HG03558 (cell line): ENCODE results near the gene AGT.
"Not testable (repeated sequence)": the region's sequence is repeated elsewhere in the genome, so short reads cannot be mapped to it uniquely, and the experiment has no call there.

Source experiments
- ATAC-seq: cut with Tn5 transposase; IDR thresholded peaks from one replicate; pipeline ENCODE4 v1.9.1; 2021; ENCODE audit warnings: moderate number of reproducible peaks; ENCODE audit not compliant: unreplicated experiment; ENCODE audit errors: extremely low read depth

The AGT gene

DNA sequence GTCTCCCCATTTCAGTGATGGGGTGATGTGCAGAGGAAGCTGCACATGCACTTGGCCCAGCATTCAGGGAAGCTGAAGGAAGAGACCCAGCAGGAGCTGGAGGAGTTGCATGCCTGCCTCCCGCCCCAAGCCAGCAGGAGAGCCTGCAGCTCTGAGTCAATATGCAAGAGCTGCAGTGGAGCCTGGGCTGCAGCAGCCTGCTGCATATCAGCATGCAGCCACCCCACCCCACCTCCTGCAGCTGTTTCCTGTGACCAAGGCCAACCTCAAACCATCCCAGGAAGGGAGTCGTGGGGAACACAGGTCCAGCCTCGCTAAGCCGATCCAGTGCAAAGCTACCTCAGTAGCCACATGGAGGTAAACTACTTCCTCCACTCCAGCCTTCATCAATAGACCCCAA is 18.9 kb downstream of the AGT start:
- no peak for ATAC-seq

DNA sequence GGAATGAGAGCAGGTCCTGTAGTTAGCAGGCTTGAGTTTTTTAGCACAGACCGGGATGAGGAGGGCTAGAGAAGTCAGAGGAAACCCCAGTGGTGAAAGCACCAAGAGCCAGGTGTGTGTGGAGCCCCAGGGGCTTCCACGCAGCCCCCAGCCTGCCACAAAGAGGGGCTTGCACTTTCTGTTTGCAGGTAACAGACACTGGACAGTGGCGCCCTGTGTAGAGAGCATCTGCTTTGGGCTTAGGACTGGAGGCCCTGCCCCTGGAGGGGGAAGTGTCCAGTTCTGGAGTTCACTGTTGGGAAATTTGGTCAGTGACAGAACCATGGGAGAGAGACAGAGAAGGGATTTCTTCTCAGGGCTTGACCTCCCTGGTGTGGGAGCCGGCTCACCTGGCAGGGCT is 19.5 kb downstream of the AGT start:
- ATAC-seq, result no peak

DNA sequence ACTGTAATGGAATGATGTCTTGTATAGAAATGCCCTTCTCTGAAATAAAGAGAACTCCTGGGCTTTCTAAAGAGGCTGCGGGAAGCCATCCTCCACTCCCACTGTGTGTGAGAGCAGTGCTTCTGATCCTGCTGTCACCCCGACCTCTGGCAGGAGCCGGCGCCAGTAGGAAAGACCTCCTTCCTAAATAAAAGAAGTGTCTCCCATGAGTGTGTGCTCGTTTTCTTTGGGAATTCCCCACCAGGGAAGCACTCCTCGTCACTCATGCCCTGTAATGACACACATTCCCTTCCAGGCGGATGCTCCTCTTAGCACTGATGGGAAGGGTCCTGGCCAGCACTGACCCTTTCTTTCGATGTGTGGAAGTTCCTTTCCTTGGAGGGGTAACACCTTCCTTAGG is 20.1 kb downstream of the AGT start:
- ATAC-seq, result no peak

DNA sequence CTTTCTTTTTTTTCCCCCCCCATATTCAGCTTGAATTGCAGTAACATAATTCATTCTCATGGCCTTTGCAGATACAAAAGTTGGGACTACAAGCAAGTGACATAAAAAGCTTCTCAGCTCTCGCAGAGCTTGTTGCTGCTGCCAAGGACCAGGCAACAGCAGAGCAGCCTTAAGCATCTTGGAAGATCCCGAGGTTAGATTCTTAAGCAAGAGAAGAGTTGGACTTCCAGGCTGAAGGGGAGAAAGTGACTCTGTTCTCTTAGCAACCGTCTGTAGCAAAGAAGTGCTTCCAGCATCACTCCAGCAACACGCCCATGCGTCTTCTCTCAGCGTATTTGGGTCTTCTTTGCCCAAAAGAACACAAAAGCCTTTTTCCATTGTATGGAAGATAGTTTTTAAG is 20.7 kb downstream of the AGT start:
- ATAC-seq, result no peak

DNA sequence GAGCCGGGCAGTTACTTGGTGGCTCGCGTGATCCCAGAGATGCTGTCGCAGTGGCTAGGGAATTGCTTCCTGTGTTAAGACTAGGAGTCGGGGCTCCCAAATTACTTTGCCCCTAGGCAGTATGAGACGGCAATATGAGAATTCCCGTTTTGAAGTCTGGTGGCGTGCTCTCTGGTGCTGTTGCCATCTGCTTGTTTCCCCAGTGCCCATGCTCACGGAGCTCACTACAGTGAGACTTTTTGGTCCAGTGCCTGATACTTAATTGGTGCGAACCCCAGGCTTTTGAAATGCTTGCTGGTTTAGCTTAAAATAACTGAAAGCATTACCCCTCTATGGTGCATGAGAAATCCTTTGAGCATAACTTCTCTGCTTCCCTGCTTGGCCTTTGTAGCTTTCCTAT is 22.3 kb downstream of the AGT start:
- no peak for ATAC-seq

DNA sequence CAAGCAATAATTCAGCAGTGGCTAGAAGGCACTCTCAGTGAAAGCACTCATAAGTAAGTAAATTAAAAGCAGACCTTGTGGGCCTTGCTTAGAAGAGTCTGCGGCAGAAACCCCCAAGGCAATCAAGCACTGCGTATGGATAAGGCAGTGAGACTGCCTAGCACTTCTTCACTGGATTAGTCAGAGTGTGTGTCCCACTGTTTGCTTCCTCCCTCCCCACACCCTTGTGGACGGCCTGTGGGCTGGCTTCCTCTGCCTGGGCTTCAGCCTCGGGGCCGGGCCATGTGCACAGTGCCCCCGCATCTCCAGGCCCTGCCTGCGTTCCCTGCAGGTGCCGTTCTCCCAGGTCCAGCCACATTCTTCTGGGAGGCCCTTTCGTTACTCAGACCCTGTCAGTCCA is 23.8 kb downstream of the AGT start:
- ATAC-seq, result no peak

DNA sequence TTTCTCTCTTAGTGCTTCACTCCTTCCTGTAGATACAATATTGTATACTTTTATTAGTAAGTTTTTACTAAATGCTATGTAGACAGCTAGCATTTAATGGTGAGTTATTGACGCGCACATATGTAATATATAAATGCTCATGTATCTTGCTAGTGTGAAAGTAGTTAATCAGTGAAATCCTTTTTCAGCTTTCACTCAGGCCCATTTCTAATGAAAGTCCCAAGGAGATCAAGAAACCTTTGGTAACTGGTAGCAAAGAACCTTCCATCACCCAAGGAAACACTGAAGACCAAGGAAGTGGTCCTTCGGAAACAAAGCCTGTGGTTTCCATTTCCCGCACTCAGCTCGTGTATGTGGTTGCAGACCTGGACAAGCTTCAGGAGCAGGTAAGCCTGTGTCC is 27.2 kb downstream of the AGT start:
- ATAC-seq, result no peak

DNA sequence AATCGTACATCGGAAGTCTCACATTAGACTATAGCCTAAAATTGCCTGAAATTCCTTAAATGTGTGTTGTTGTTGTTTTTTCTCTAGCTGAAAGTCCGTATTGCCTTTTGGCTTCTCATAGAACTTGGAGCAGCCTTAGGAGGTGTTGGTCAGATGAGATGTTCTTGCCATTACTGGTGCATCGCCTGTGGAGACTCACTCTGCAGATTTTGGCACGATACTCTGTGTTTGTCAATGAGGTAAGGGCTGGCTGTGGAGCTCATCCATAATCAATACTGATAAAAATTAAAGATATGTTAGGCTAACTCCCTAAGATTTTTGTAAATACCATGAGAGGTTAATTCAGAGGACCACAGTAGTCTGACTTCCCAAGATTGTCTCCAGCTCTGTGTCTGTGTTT is 28.9 kb downstream of the AGT start:
- ATAC-seq, result no peak

DNA sequence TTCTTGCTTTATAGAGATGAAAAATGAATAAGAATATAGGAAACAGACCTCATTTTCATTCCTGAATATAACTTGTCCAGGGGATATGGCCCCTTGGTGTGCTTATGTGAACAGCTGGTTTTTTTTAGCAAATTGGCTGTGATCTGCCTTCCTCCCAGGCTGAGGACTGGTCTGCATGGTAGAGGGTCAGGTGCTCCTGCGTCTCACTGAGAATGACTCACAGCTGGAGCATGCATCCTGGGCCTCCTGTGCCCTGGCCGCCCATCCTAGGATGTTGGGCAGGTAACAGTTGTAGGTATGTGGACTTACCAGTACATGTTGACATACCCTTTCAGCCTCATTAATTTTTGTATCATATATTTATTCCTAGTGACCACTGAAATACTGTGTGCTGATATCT is 29.8 kb downstream of the AGT start:
- ATAC-seq, result no peak

DNA sequence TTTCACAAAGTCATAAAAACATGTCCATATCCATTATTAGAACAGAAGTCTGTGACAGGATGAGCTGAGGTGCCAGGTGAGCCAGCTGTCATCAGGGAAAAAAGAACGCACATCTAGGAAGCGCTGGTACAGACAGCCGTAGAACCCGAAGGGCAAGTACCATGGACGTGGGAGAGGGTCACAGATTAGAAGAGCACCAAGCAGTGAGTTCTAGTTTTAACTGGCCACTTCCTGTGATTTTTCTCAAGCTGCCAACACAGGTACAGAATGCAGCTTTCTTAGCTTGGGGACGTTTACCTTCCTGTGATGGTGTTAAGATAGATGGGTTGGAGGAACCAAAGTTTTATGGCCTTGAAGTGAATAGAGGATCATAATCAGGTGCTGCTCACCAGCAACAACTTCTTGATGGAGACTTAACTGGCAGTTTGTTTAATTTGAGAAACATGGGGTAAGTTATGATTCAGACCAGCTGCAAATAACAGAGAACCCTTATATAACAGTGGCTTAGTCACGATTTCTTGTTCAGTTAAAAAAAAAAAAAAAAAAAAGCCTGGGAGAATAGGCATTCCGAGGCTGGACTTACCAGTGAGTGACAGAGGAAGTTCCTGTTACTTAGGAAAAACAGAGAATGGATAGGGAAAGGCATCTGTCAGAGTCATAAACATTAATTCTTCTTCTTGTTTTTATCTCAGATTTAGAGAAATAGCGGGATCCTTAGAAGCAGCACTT is 30.9 kb downstream of the AGT start:
- ATAC-seq, result no peak

DNA sequence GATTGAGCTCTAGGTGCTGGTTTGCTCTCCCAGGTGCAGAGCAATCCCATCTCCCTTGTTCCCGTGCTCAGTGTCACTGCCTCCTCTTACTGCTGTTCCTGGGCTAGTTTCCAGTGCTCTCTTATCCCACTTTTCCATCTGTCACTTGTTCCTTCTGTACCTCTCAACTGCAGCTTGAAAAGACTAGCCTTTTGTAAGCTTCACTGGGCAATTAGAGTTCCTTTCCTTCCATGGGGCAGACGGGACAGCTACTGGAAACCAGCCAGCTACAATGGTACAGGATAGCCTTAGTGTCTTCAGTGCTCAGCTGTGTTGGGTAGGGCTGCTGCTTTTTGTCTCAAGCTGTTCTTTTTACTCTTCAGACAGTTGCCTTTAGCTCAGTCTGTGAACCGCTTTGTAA is 31.6 kb downstream of the AGT start:
- no peak for ATAC-seq

DNA sequence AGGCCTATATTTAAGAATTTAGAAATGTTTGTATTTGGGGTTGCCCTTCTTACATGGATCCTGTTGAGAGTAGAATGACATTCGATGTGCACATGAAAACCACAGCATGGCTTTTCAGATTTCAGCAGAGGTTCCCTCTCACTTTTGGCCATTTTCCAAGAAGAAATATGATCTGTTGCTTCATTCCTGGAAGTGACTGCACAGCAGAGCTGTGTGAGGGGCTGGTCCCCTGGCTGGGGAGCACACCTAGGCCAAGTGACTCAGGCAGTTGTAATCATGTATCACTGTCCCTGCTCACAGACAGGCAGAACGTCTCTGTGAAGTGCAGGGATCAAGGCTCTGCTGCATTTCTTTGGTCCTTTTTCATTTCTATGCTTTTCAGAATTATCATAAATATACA is 32.3 kb downstream of the AGT start:
- no peak for ATAC-seq

DNA sequence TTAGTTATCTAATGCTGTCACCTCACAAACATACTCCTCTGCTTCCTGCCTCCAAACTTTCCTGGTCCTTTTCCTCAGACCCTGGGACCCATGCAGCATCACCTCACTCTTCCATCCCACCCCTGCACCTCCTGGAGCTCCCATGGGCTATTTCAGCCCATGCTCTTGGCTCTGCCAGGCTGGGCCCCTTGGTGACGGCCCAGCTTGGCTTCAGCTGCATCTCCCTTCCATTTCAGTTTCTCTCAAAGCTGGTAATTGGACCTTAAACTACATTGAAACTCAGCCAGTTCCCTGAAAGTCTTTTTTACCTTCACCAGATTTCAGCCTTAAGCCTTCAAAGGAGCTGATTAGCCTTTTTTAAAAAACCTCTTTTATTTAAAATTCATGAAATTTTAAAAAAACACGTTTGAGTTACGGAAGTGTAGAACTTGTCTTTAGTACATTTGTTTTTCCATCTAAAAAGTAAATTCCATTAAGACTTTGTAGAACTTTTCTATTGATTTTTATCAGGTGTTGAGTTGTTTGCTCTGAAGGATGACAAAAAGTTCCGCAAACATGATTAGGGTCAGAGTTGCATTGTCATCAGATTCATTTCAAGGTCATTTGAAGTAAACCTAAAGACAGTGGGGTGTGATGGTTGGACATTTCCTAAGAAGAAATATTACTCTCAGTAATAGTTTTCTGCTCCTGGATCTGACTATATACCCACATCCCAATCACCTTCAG is 33.5 kb downstream of the AGT start:
- ATAC-seq, result no peak

DNA sequence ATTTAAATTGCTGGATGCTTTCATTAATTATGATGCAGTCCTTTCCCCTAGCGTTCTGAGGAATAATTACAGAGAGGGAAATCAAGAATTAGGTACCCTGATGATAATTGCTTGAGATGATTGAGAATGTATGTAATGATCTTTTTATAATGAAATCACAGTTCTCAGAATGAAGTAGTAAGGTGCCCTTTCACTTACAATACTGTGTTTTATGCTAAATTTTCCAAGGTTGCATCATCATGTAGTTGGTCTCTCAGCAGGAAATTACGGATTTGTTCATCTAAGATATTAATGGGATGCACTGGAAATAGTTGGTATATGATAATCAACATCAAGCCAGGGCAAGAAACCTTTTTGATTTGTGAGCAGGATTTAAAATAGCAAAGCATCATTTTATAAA is 34.1 kb downstream of the AGT start:
- ATAC-seq, result no peak

DNA sequence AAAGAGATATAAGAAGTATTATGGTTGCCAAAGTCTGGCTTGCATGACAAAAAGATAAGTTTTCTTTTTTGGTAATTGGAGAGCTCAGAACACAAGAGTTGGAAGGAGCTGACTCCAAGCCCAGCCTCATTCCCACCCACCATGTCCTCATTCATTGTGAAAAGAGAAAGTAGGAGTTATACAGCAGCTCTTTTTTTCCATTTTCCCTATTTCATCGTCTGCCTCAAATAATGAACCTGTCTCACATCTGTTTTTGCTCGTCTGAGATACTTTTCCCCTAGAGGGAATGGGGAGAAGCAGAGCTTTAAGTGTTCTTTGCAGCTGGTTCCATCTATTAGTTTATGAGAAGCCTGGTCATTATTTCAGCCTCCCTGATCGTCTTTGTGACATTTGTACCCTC is 34.7 kb downstream of the AGT start:
- ATAC-seq, result no peak

DNA sequence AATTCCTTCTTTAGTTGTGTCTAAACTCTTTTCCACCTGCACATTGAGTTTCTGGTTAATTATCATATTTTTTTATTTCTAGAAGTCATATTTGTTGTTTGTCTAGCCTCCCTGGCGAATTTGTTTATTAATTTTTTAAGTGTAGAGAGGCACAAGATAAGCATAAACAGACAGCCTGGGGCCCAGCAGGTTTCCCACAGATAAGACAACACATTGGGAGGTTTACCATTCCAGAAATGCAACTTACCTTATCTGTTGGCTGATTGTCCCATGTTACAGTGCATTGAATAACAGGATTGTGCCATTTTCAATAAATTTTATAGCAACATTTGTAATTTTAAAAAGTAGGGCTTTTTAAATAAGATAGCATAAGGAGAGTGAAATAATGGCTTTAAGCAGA is 36.7 kb downstream of the AGT start:
- ATAC-seq, result no peak

DNA sequence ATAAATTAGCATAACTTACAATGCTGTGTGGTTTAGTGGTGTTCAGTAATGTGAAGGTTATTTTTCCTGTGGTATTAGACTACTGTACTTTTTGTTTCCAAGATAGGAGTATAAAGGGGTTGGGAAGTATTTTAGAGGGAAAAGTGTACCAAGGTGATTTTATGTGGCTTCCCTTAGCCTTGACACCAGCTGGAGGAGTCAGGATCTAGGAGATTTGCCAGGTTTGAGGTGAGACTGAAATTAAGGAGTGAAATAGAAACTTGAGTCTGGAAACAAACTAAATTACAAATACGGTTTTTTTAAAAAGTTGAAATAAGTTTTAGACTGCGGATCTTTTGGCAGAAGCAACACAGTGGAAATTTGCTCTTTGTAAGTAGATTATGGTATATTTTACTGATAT is 39.3 kb downstream of the AGT start:
- no peak for ATAC-seq

DNA sequence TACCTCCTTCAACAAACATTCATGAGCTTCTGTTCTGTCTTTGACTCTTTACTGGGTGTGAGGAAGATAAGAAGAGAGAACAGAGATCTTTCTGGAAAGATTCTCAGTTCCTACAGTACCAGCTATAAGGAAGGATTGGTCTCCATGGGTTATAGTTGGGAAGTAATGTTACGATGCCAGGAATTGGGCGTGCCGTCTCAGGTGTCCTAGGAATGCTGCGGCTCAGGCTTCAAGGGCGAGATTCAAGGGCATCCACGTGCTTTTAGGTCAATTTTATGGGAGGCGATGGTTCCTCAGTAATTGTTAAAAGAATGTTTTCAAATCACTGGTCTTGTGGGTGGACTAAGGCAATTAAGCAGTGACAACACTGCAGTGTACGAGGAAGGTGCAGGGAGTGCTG is 44.4 kb downstream of the AGT start:
- no peak for ATAC-seq

DNA sequence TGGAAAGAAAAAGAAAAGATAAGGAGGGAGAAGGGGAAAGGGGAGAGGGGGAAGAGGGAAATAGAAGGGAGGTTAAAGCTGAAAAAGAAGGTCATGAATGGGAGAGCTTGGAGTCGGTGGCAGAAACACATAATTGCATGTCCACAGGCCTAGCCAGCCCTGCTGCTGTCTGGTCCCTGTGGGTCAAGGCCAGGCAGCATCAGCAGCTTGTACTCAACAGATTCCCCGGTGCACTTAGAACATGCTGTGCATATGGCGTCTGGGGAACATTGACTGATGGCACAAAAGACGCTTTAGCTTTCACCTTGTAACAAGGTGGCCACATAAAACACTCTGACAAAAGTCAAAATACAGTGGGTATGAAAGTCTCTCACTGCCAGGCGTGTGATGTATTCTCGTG is 45.7 kb downstream of the AGT start:
- ATAC-seq, result no peak

DNA sequence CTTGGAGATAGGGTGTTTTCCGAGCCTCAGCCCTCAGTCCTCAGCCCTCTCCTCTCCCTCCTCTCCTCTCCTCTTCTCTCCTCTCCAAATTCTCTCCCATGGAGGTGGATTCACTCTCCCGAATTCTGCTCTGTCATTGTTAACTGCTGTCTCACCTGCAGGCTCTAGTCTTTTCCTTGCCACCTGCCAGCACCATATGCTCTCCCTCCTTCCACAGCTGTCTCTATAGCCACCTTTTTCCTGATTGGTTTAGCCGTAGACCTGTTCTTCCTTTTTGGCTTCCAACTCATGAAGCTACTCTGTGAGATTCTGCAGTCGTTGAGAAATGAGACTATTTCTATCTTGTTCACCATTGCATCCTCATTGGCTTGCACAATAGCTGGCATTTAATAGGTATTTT is 51.9 kb downstream of the AGT start:
- ATAC-seq, result no peak

DNA sequence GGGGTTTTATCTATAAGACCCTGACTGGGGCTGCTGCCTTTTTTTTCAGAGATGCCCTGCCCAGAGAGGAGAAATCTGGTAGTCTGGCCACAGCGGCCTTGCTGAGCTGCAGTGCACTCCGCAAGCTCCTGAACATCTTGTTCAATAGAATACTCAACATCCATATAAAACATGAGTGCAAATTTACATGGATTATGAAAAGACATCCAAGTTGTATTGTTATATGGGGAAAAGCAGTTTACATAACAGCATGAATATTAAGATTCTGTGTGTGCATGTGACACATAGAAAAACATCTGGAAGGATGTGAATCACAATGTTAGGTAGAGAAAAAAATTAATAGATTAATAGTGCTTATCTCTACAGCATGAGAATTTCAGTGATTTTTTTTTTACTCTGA is 55.2 kb downstream of the AGT start:
- ATAC-seq, result no peak

DNA sequence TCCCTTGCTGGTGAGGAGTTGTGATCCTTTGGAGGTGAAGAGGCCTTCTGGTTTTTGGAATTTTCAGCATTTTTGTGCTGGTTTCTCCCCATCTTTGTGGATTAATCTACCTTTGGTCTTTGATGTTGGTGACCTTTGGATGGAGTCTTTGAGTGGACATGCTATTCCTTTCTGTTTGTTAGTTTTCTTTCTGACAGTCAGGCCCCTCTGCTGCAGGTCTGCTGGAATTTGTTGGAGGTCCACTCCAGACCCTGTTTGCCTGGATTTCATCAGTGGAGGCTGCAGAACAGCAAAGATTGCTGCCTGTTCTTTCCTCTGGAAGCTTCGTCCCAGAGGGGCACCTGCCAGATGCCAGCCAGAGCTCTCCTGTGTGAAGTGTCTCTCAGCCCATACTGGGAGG is 55.8 kb downstream of the AGT start:
- not testable (repeated sequence) for ATAC-seq
